ENCODE results near the gene MORN1.

MORN1 gene

DNA sequence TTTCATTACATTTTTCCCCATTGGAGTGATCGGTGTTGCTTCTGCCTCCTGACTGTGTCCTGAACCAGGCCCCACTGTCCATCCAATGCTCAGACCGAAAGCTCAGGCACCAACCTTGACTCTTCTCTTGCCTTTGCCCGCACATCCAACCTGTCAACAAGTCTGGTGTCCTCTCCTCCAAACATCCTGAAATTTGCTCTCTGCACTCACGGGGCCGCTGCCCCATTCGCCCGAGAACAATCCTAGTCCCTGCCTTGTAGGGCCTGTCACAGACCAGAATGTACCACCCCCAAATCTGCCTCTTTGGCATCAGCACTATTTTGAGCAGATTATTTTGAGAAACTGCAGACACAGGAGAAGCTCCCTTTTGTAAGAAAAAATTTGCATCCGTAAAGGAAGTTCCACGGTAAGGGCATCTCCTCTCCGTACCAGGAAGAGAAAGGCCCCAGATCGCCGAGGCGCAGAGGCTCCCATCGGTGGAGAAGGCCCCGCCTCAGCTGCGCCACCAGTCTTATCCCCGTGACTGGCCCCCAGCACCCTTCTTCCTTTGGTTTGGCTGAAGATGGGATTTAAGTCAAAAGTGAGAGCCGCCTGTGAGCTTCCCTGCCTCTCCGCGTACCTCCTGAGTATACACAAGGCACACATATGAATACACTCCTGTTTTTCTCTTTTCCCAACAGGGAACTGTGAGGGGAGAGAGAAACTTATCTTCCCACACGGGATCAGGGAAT, 7.1 kb downstream of the MORN1 start:
- no peak for TF ChIP-seq ARNTL (CRISPR knock-in tag; IDR thresholded peaks at IDR 0.05; ENCODE audit: borderline replicate concordance, low read depth)
- no peak for ATAC-seq

DNA sequence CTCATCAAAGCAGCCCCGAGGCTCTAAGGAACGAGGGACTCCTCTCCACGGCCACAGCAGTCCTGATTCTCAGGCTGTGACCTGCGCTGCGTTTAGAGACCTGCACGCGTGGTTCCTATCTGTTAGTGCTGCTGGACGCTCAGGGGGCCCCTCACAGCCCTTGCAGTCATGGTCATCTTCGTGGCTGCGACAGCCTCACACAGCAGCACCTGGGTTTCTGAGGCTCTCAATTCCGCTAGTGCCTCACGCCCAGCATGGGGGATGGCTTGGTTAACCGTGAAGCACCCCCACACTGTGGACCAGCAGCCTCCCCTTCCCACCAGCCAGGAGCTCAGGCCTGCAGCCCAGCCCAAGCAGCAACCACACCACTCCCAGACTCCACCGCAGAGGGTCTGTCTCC, 7.8 kb downstream of the MORN1 start:
- ATAC-seq, result no peak

DNA sequence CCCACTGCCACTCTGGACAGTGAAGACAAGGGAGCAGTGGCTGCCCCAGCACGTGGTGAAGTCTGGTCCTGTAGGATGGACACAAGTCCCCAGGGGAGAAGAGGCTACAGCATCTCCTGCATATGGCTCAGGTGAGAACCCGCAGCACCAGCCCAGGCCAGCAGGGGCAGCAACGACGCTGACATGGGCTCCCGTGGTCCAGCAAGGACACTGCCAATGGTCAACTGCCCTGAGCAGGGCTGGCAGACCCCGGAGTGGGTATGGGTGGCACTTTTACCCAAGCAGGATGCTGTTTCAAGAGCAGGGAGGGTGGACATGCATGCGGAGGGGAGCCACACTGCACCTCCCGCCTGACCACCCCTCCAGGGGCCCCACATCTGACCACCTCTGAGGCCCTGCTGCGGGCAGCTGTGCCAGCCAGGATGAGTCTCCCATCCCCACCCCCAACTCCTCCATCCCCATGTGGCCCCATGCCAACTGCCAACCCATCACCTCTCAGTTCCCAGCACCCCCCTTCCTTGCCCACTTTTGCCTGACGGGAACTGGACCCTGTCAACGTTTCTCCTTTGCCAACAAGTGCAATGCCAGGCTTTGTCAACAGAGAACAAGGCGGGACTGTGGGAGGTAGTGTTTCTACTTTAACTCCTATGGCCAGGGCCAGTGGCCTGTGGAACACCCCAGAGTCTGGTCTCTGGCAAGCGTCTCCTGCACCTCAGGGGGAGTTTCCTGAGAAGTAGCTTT, 8.6 kb downstream of the MORN1 start:
- peak; percentile 65 for ATAC-seq
- TF ChIP-seq SNAI2 (CRISPR knock-in tag; IDR thresholded peaks at IDR 0.05) (no peak), TOX (CRISPR knock-in tag; IDR thresholded peaks at IDR 0.05; ENCODE audit: borderline replicate concordance) (no peak), ZNF565 (CRISPR knock-in tag; conservative IDR thresholded peaks at IDR 0.05; ENCODE audit: low read depth) (no peak), OSR1 (CRISPR knock-in tag; IDR thresholded peaks at IDR 0.05) (no peak), RARB (CRISPR knock-in tag; IDR thresholded peaks at IDR 0.05) (no peak), ZNF8 (CRISPR knock-in tag; IDR thresholded peaks at IDR 0.05) (no peak), ZC3H10 (CRISPR knock-in tag; IDR thresholded peaks at IDR 0.05) (no peak)
- TF ChIP-seq, protein P1, sequence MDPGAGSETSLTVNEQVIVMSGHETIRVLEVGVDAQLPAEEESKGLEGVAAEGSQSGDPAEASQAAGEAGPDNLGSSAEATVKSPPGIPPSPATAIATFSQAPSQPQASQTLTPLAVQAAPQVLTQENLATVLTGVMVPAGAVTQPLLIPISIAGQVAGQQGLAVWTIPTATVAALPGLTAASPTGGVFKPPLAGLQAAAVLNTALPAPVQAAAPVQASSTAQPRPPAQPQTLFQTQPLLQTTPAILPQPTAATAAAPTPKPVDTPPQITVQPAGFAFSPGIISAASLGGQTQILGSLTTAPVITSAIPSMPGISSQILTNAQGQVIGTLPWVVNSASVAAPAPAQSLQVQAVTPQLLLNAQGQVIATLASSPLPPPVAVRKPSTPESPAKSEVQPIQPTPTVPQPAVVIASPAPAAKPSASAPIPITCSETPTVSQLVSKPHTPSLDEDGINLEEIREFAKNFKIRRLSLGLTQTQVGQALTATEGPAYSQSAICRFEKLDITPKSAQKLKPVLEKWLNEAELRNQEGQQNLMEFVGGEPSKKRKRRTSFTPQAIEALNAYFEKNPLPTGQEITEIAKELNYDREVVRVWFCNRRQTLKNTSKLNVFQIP (CRISPR knock-in tag; IDR thresholded peaks at IDR 0.05; ENCODE audit: borderline replicate concordance, low read depth), result no peak
- TF ChIP-seq, protein P2, sequence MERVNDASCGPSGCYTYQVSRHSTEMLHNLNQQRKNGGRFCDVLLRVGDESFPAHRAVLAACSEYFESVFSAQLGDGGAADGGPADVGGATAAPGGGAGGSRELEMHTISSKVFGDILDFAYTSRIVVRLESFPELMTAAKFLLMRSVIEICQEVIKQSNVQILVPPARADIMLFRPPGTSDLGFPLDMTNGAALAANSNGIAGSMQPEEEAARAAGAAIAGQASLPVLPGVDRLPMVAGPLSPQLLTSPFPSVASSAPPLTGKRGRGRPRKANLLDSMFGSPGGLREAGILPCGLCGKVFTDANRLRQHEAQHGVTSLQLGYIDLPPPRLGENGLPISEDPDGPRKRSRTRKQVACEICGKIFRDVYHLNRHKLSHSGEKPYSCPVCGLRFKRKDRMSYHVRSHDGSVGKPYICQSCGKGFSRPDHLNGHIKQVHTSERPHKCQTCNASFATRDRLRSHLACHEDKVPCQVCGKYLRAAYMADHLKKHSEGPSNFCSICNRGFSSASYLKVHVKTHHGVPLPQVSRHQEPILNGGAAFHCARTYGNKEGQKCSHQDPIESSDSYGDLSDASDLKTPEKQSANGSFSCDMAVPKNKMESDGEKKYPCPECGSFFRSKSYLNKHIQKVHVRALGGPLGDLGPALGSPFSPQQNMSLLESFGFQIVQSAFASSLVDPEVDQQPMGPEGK (CRISPR knock-in tag; IDR thresholded peaks at IDR 0.05; ENCODE audit: borderline replicate concordance), result no peak

More for the DNA sequence above, 7.8 kb downstream of the MORN1 start:
- TF ChIP-seq, protein P3, sequence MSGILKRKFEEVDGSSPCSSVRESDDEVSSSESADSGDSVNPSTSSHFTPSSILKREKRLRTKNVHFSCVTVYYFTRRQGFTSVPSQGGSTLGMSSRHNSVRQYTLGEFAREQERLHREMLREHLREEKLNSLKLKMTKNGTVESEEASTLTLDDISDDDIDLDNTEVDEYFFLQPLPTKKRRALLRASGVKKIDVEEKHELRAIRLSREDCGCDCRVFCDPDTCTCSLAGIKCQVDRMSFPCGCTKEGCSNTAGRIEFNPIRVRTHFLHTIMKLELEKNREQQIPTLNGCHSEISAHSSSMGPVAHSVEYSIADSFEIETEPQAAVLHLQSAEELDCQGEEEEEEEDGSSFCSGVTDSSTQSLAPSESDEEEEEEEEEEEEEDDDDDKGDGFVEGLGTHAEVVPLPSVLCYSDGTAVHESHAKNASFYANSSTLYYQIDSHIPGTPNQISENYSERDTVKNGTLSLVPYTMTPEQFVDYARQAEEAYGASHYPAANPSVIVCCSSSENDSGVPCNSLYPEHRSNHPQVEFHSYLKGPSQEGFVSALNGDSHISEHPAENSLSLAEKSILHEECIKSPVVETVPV (CRISPR knock-in tag; IDR thresholded peaks at IDR 0.05), result no peak
- TF ChIP-seq OSR1 (CRISPR knock-in tag; IDR thresholded peaks at IDR 0.05) (no peak), ZFP30 (CRISPR knock-in tag; IDR thresholded peaks at IDR 0.05) (no peak), ZNF70 (CRISPR knock-in tag; IDR thresholded peaks at IDR 0.05) (no peak), ARNTL (CRISPR knock-in tag; IDR thresholded peaks at IDR 0.05; ENCODE audit: borderline replicate concordance, low read depth) (no peak), TCF4 (CRISPR knock-in tag; IDR thresholded peaks at IDR 0.05; ENCODE audit: borderline replicate concordance) (no peak), ZFP3 (CRISPR knock-in tag; IDR thresholded peaks at IDR 0.05) (no peak), ESRRG (CRISPR knock-in tag; IDR thresholded peaks at IDR 0.05) (no peak), GLIS3 (CRISPR knock-in tag; IDR thresholded peaks at IDR 0.05) (no peak), RARB (CRISPR knock-in tag; IDR thresholded peaks at IDR 0.05) (no peak), ZNF8 (CRISPR knock-in tag; IDR thresholded peaks at IDR 0.05) (no peak), TOX (CRISPR knock-in tag; IDR thresholded peaks at IDR 0.05; ENCODE audit: borderline replicate concordance) (no peak), ISL1 (CRISPR knock-in tag; IDR thresholded peaks at IDR 0.05) (no peak), BACH2 (CRISPR knock-in tag; IDR thresholded peaks at IDR 0.05; ENCODE audit: borderline replicate concordance) (no peak), ZNF565 (CRISPR knock-in tag; conservative IDR thresholded peaks at IDR 0.05; ENCODE audit: low read depth) (no peak), CSDC2 (CRISPR knock-in tag; IDR thresholded peaks at IDR 0.05) (no peak), ZC3H10 (CRISPR knock-in tag; IDR thresholded peaks at IDR 0.05) (no peak)
- TF ChIP-seq, protein P1 (CRISPR knock-in tag; IDR thresholded peaks at IDR 0.05; ENCODE audit: borderline replicate concordance, low read depth), result no peak
- TF ChIP-seq, protein P2 (CRISPR knock-in tag; IDR thresholded peaks at IDR 0.05; ENCODE audit: borderline replicate concordance), result no peak
- TF ChIP-seq, protein P4, sequence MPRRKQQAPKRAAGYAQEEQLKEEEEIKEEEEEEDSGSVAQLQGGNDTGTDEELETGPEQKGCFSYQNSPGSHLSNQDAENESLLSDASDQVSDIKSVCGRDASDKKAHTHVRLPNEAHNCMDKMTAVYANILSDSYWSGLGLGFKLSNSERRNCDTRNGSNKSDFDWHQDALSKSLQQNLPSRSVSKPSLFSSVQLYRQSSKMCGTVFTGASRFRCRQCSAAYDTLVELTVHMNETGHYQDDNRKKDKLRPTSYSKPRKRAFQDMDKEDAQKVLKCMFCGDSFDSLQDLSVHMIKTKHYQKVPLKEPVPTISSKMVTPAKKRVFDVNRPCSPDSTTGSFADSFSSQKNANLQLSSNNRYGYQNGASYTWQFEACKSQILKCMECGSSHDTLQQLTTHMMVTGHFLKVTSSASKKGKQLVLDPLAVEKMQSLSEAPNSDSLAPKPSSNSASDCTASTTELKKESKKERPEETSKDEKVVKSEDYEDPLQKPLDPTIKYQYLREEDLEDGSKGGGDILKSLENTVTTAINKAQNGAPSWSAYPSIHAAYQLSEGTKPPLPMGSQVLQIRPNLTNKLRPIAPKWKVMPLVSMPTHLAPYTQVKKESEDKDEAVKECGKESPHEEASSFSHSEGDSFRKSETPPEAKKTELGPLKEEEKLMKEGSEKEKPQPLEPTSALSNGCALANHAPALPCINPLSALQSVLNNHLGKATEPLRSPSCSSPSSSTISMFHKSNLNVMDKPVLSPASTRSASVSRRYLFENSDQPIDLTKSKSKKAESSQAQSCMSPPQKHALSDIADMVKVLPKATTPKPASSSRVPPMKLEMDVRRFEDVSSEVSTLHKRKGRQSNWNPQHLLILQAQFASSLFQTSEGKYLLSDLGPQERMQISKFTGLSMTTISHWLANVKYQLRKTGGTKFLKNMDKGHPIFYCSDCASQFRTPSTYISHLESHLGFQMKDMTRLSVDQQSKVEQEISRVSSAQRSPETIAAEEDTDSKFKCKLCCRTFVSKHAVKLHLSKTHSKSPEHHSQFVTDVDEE (CRISPR knock-in tag; IDR thresholded peaks at IDR 0.05), result no peak
